Ramos (cell line): ENCODE results near the gene TRIM46.

ENCODE experiments used
- in situ Hi-C: fragments of 300-500 bp; cut with MboI; formaldehyde crosslinking; loops from one replicate; pipeline ENCODE4 v1.14.3; 2022; ENCODE audit warnings: low sequenced_read_pairs; ENCODE audit not compliant: unreplicated experiment

The TRIM46 gene

GRCh38 chr1:155170806-155171205, 2.8 kb upstream of the TRIM46 start:
- in situ Hi-C loops = no loop called here

- in situ Hi-C loops = no loop called here
Observed at GRCh38 chr1:155171836-155172731, 1.6 kb upstream of the TRIM46 start.

GRCh38 chr1:155172732-155173477, 744 bp upstream of the TRIM46 start, which contains the start of gene KRTCAP2:
KRTCAP2 (minus strand) TSS chr1:155173304; CDS start chr1:155173224, 80 bp downstream.
- in situ Hi-C loops = no loop called here

- in situ Hi-C loops = no loop called here
Observed at GRCh38 chr1:155174324-155175280, 953 bp downstream of the TRIM46 start.

GRCh38 chr1:155175281-155175926, 1.8 kb downstream of the TRIM46 start:
- in situ Hi-C loops = no loop called here

- in situ Hi-C loops = no loop called here
Observed at GRCh38 chr1:155175927-155176371, 2.3 kb downstream of the TRIM46 start.

- in situ Hi-C loops = no loop called here
Observed at GRCh38 chr1:155176544-155177071, 3.0 kb downstream of the TRIM46 start.

GRCh38 chr1:155177192-155177917, 3.7 kb downstream of the TRIM46 start:
- in situ Hi-C loops = no loop called here

- in situ Hi-C loops = no loop called here
Observed at GRCh38 chr1:155177918-155178281, 4.3 kb downstream of the TRIM46 start.

- in situ Hi-C loops = no loop called here
Observed at GRCh38 chr1:155178441-155179111, 4.9 kb downstream of the TRIM46 start.

GRCh38 chr1:155179112-155180031, 5.7 kb downstream of the TRIM46 start:
- in situ Hi-C loops = no loop called here

- in situ Hi-C loops = no loop called here
Observed at GRCh38 chr1:155181371-155182051, 7.9 kb downstream of the TRIM46 start.

- in situ Hi-C loops = no loop called here
Observed at GRCh38 chr1:155182052-155182550, 8.5 kb downstream of the TRIM46 start.

GRCh38 chr1:155183775-155184221, 10.1 kb downstream of the TRIM46 start:
- in situ Hi-C loops = no loop called here

- in situ Hi-C loops = no loop called here
Observed at GRCh38 chr1:155184351-155184811, 10.7 kb downstream of the TRIM46 start.
